Anterior cingulate cortex (tissue), 58 donors: ENCODE data around the gene ZFP2.
A peak's percentile ranks its signal among the peaks of the same experiment; 100 is the strongest.
"Not testable (repeated sequence)": the region's sequence is repeated elsewhere in the genome, so short reads cannot be mapped to it uniquely, and the experiment has no call there.

Source experiments
- DNase-seq, 58 donors: peaks; one replicate each; lab custom pipeline; 2025; lab: John Stamatoyannopoulos, UW

The ZFP2 gene

GRCh38 chr5:178895615-178896571 is at the start of gene ZFP2:
TSS of gene ZFP2 (plus strand) at chr5:178895913. CDS start at chr5:178931314, 35,401 bp downstream.
- DNase-seq: peak in 57 of 58 donors; percentile 6 to 78 (median 51)

- DNase-seq: no peak
Measured at GRCh38 chr5:178849316-178849715, 46.4 kb upstream of the ZFP2 start.

GRCh38 chr5:178851951-178852350 is 43.8 kb upstream of the ZFP2 start:
- DNase-seq: no peak

DNA sequence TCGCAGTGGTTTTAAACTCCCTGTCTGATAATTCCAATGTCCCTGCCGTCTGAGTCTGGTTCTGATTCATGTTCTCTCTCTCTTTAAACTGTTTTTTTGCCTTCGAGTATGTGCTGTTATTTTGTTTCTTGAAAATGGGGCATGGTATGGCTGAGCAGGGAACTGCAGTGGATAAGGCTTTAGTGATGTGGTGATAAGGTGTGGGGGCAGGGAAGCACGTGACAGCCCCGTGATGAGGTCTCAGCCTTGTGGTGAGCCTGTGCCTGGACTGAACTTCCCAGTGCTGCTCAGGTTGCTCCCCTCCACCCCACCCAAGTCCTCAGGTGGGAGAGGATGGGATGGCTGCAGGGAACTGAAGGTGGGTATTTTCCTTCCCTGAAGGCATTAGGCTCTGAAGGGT is 41.4 kb upstream of the ZFP2 start:
- DNase-seq: no peak

- peak; percentile 29 to 94 (median 88) for DNase-seq
Measured at GRCh38 chr5:178859625-178860521, 35.8 kb upstream of the ZFP2 start, which contains the start of gene ZNF354B. TSS of gene ZNF354B (plus strand) at chr5:178859953. CDS start at chr5:178861048, 1,095 bp downstream.

DNA sequence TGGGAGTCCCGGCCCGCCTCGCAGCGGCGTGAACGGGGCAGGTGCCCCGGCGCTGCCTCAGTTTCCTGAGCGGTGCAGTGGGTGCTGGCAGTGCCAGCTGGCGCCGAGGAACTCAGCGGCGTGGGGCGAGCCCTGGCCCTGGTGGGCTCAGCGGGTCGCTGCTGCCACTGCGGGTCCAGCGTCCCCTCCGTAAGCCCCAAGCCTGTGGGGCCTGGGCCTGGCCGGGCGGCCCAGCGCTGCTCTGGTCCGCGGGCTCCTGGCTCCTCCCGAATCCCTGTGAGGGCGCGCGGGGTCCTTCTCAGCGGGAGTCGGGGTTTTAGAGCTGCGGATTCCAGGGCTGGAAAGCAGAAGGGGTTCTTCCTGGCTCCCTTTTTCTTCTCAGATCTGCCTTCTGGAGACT is 35.1 kb upstream of the ZFP2 start:
- DNase-seq: not testable (repeated sequence)

DNA sequence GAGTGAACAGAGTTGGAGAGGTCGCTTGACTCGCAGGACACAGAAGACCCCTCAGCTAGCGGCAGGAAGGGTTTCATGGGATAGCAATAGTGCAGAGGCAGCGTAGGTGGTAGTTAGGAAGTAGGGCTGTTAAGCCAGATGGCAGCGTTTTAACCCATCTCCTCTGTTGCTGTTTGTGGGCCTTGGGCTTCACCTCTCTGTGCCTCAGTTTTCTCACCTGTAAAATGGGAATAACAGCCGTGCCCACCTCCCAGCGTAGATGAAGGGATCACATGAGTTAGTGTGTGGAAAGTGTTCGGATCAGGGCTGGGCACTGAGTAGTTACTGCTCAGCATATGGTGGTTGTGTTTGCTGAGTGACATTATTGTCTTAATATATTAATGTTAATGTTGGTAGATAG is 34.1 kb upstream of the ZFP2 start:
- DNase-seq: no peak

GRCh38 chr5:178866946-178867345 is 28.8 kb upstream of the ZFP2 start:
- no peak for DNase-seq

DNA sequence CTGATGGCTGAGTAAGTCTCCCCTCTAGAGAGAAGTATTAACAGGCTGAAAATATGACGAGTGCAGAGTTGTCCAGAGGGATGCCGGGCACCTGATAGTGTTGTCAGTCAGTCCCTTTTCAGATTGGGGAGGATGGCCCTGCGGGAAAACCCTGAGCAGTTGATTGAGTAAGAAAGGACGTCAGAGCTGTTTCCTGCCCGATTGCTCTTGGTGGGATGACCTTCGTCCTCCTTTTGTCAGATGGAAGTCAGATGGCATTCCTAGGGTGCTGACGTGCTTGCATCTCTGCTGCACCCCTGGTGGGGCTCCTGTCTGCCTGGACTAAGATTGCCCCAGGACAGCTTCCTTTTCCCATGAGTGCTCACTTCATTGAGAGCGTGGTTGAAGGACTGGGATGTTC is 26.1 kb upstream of the ZFP2 start:
- DNase-seq: no peak

DNA sequence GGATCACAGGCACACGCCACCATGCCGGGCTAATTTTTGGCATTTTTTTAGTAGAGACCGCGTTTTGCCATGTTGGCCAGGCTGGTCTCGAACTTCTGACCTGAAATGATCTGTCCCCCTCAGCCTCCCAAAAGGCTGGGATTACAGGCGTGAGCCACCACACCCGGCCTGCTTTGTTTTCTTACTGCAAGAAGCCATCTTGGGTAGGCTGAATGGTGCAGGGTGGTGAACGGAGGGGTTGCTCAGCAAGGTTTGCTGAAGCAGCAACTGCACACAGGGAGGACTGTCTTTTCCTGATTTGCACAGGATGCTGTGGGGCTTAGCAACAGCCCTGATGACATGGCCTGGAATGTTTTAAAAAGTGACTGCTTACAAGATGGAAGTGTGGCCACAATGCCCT is 25.3 kb upstream of the ZFP2 start:
- no peak for DNase-seq

DNA sequence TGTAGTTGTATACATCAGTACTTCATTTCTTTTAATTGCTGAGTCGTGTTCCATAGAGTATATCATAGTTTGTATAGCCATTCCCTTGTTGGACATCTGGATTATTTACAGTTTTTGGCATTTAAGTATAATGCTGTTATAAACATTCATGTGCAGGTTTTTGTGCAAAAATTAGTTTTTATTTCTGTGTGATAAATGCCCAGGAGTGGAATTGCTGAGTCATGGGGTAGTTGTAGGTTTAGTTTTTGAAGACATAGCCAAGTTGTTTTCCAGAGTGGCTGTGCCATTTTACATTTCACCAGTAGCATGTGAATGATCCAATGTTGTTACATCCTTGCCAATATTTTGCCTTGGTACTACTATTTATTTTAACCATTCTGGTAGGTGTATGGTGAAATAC is 23.4 kb upstream of the ZFP2 start:
- no peak for DNase-seq

GRCh38 chr5:178883115-178883694 is 12.5 kb upstream of the ZFP2 start:
- DNase-seq: not testable (repeated sequence)

DNA sequence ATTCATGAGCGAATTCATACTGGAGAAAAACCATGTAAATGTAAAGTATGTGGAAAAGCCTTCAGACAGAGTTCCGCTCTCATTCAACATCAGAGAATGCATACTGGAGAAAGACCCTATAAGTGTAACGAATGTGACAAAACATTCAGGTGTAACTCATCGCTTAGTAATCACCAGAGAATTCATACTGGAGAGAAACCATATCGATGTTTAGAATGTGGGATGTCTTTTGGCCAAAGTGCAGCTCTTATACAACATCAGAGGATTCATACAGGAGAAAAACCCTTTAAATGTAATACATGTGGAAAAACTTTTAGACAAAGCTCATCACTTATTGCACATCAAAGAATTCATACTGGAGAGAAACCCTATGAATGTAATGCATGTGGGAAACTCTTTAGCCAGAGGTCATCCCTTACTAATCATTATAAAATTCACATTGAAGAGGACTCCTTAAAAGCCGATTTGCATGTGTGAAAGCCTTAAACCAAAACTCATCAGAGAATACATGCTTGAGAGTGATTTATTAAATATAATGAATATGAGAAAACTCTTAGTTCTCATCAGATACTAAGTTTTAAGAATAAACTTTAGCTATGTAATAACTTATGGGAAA is 11.8 kb upstream of the ZFP2 start:
- no peak for DNase-seq

DNA sequence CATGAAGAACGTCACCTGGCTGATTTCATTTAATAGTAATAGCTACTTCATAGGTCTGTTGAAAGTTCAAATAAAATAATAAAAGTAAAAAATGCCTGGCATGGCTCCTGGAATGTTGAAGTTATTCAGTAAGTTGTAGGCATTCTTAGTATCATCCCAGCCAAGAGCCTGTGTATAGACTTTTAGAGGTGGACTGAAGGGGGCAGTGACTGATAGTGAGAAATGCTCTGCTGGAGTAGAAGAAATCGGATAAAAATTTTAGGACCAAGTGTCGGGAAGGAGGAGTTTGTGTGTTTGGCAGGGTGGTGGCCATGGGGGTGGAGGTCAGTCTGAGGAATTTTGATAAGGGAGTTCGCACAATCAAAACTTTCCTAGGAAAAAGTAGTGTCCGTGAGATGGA is 3.6 kb downstream of the ZFP2 start:
- DNase-seq: no peak

DNA sequence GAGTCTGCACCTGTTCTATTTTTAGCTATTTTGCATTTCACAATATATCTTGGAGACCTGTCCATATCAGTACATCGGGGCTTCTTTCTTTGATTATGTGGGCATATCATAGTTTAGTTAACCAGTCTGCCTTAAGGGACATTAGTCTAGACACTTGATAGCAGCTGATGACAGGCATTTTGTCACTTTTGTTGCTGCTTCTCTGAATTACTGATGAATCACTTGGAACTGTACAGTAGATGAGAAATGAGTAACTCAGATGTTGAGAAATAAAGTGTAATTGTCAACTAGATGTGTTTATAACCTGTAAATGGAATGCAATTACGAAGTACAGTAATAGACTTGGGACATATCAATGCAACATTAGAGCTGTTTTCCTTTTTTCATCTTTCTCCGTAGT is 7.1 kb downstream of the ZFP2 start:
- DNase-seq: no peak

GRCh38 chr5:178931846-178932760 is 36.4 kb downstream of the ZFP2 start:
- DNase-seq: no peak

DNA sequence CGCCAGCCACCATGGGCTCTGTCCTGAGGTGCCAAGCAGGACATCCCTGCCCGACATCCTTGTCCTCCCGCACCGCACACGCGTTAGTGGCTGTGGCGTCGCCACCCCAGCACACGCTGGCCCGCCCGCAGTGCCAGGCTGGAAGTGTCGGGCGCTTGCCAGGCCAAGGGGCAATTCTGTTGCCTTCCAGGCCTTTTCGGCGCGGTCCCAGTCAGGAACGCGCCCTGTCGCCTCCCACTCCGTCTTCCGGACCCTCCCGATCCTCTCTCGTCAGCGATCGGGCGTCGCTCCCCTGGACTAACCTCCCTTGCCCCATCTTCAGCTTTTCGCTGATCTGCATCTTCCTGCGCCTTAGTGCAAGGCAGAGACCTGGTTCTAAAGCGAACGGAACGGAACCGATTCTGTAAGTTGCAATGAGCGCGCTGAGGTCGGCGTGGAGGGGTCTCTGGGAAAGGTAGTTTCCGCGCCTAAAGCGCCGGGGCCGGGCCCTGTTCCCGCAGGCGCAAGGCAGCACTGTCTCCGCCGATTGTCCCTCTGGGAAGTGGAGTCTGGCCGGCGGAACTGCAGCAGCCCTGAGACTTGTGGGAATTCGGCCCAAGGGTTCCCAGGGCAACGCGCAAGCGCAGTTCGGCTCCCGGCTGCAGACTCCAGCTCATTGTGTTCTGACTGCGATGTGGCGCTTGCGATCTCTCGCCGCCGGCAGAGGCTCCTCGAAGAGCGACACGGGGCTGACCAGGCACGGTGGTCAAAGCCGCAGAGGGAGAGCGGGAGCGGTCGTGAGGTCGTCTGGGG is 45.1 kb downstream of the ZFP2 start, which contains the start of gene ZNF454:
TSS of gene ZNF454 (plus strand) at position 630 of the 792 bp plus-strand sequence. CDS start 1,594 bp downstream, outside the sequence.
- peak; percentile 61 to 98 (median 94) for DNase-seq

DNA sequence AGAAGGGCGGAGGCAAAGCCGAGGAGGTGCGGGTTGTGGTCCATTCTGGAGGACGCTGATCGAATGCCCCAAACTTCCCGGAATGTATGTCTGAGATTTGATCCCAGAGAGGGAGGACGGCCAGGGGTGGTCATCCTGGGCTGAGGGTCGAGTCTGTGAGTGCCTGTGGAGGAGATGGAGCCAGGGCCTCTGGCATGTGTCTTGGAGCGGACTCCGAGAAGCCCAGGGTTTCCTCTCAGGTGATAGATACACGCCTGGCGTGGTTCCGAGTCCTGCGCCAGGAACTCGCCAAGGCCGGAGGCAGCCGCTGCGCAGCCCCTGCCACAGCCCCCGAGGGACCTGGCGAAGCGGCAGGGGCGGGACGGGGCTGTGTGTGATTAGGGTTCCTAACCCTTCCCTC is 45.6 kb downstream of the ZFP2 start:
- DNase-seq: peak in 14 of 58 donors; percentile 5 to 36 (median 27)
